Activated T-cell treated with anti-CD3 and anti-CD28 coated beads, Interleukin-2, amount 50 U/mL, for 72 hours (primary cell): ENCODE measurements around the gene SAG. TPM values are rescaled to one million over a fixed set of nuclear protein-coding genes. Genes with fewer than 3 reads are reported as not detected.

Source experiments
- ATAC-seq, 2 donors: fragments of 150-1000 bp; cut with Tn5 transposase; replicated peaks in 1 of 2; 2 replicates each; pipeline ENCODE4 v1.10.0; 2021; ENCODE audit warnings: moderate library complexity in 2 of 2, mild to moderate bottlenecking in 1 of 2
- DNase-seq, 2 donors: peaks; one replicate each; pipeline ENCODE4 v3.0.0; 2021 to 2022; ENCODE audit warnings: mixed read lengths in 1 of 2
- H3K27ac Mint-ChIP-seq: one replicate; pipeline ENCODE4 v1.8.0; 2022; ENCODE audit warnings: mild to moderate bottlenecking, moderate library complexity, mixed read lengths
- H3K27me3 Mint-ChIP-seq: one replicate; pipeline ENCODE4 v1.8.0; 2022; ENCODE audit warnings: low read depth, mixed read lengths
- H3K36me3 Mint-ChIP-seq, 2 donors: one replicate each; pipeline ENCODE4 v1.8.0; 2022; ENCODE audit warnings: mixed read lengths in 2 of 2, mild to moderate bottlenecking in 1 of 2; ENCODE audit not compliant: insufficient read depth in 2 of 2
- H3K4me1 Mint-ChIP-seq: one replicate; pipeline ENCODE4 v1.8.0; 2022; ENCODE audit warnings: low read depth, mixed read lengths
- H3K4me3 Mint-ChIP-seq, 2 donors: one replicate each; pipeline ENCODE4 v1.8.0; 2022; ENCODE audit warnings: mild to moderate bottlenecking in 2 of 2, mixed read lengths in 2 of 2, moderate library complexity in 2 of 2
- H3K9me3 Mint-ChIP-seq, 2 donors: one replicate each; pipeline ENCODE4 v1.8.0; 2022; ENCODE audit warnings: mixed read lengths in 2 of 2
- total RNA-seq, 2 donors: library from RNA; stranded (reverse); gene quantifications; one replicate each; pipeline ENCODE4 v1.2.3, GENCODE V29; 2022

The SAG gene
- total RNA-seq, 2 donors from 2014 or later: 0.02 TPM

GRCh38 chr2:233342301-233342700 is 34.7 kb downstream of the SAG start:
- DNase-seq (no peak), ATAC-seq (no peak)
- Mint-ChIP-seq H3K27me3 (no peaks in the 10 kb centered on the region), H3K36me3 (no peaks in the 10 kb centered on the region), H3K27ac (no peak overlapping the region), H3K4me1 (no peaks in the 10 kb centered on the region), H3K9me3 (peaks cover 0 to 2% of the 10 kb centered on the region in 2 donors), H3K4me3 (no peak overlapping the region)

- DNase-seq (no peak), ATAC-seq (no peak)
- Mint-ChIP-seq H3K27ac (no peak overlapping the region), H3K9me3 (peaks cover 0 to 2% of the 10 kb centered on the region in 2 donors), H3K4me3 (no peak overlapping the region), H3K4me1 (no peaks in the 10 kb centered on the region), H3K36me3 (no peaks in the 10 kb centered on the region), H3K27me3 (no peaks in the 10 kb centered on the region)
Observed at GRCh38 chr2:233343171-233343705, 35.6 kb downstream of the SAG start.

DNA sequence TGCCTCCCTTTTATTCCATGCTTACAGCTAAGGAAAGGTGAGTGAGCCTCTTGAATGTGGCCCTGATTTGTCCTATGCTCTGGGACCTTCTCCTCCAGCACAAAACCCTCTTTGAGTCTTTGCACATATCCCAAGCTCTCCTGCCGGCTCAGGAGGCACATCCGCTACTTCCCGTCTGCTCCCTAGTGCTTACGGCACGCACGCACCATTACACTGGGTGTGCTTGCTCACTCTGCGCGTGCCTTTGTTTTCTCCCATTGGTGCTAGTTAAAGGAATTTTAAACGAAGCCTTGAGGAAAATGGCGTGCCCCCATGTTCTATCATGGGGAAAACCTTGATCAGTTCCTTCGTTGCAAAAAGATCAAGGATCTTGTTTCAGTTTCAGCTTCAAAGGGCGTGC is 38.8 kb downstream of the SAG start:
- no peak overlapping the region for H3K27ac Mint-ChIP-seq
- peaks cover 22% of the 10 kb centered on the region for H3K4me1 Mint-ChIP-seq
- peaks cover 0 to 1% of the 10 kb centered on the region in 2 donors for H3K9me3 Mint-ChIP-seq
- ATAC-seq (no peak), DNase-seq (no peak)
- H3K36me3 Mint-ChIP-seq: no peaks in the 10 kb centered on the region
- no peak overlapping the region for H3K4me3 Mint-ChIP-seq
- H3K27me3 Mint-ChIP-seq: no peaks in the 10 kb centered on the region

DNA sequence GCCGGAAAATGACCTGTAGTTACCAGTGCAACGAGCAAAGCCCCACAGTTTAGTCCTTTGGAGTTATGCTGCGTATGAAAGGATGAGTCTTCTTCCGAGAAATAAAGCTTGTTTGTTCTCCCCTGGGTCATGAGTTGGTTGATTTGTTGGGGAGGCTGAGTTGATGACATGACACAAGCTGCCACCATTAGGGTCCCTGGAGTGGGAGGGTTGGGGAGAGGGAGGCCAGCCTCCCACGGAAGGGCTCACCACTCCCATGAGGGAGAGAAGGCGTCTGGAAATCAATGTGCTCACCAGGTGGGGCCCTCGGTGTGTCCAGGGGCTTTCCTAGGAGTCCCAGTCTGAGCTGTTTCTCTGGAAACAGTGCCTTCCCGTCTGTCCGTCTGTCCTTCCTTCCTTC is 39.3 kb downstream of the SAG start:
- Mint-ChIP-seq H3K27me3 (no peaks in the 10 kb centered on the region), H3K4me1 (peaks cover 23% of the 10 kb centered on the region), H3K27ac (no peak overlapping the region), H3K4me3 (no peak overlapping the region), H3K9me3 (no peaks in the 10 kb centered on the region), H3K36me3 (no peaks in the 10 kb centered on the region)
- ATAC-seq: no peak
- no peak for DNase-seq

GRCh38 chr2:233349005-233349998 is 41.7 kb downstream of the SAG start:
- Mint-ChIP-seq H3K9me3 (no peaks in the 10 kb centered on the region), H3K27me3 (no peaks in the 10 kb centered on the region), H3K36me3 (no peaks in the 10 kb centered on the region), H3K4me3 (no peak overlapping the region), H3K27ac (no peak overlapping the region), H3K4me1 (peaks cover 39% of the 10 kb centered on the region)
- no peak for DNase-seq
- no peak for ATAC-seq

- Mint-ChIP-seq H3K4me1 (peaks cover 46% of the 10 kb centered on the region), H3K27ac (no peak overlapping the region), H3K4me3 (peak overlapping the region; percentile 12 to 36), H3K36me3 (no peaks in the 10 kb centered on the region), H3K9me3 (no peaks in the 10 kb centered on the region), H3K27me3 (no peaks in the 10 kb centered on the region)
- ATAC-seq (peak; percentile 53 to 59), DNase-seq (peak; percentile 24 to 26)
Observed at GRCh38 chr2:233350708-233351107, 43.1 kb downstream of the SAG start.

DNA sequence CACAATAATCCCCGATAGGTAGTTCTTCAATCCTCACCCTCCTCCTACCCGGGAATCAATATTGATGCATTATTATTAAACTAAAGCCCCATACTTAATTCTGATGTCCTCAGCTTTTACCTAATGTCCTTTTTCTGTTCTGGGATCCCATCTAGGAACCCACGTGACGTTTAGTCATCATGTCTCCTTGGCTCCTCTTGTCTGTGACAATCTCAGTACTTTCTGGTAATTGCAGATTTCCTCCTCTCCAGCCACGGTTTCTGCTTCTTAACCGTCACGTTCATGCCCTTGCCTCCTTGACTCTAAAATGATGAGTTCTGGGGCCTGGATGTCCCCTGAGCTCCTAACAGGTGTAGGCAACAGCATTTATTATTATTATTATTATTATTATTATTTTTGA is 43.8 kb downstream of the SAG start:
- DNase-seq: no peak
- no peak for ATAC-seq
- peaks cover 53% of the 10 kb centered on the region for H3K4me1 Mint-ChIP-seq
- no peaks in the 10 kb centered on the region for H3K27me3 Mint-ChIP-seq
- no peak overlapping the region for H3K27ac Mint-ChIP-seq
- no peak overlapping the region for H3K4me3 Mint-ChIP-seq
- peaks cover 0 to 2% of the 10 kb centered on the region in 2 donors for H3K36me3 Mint-ChIP-seq
- H3K9me3 Mint-ChIP-seq: no peaks in the 10 kb centered on the region

DNA sequence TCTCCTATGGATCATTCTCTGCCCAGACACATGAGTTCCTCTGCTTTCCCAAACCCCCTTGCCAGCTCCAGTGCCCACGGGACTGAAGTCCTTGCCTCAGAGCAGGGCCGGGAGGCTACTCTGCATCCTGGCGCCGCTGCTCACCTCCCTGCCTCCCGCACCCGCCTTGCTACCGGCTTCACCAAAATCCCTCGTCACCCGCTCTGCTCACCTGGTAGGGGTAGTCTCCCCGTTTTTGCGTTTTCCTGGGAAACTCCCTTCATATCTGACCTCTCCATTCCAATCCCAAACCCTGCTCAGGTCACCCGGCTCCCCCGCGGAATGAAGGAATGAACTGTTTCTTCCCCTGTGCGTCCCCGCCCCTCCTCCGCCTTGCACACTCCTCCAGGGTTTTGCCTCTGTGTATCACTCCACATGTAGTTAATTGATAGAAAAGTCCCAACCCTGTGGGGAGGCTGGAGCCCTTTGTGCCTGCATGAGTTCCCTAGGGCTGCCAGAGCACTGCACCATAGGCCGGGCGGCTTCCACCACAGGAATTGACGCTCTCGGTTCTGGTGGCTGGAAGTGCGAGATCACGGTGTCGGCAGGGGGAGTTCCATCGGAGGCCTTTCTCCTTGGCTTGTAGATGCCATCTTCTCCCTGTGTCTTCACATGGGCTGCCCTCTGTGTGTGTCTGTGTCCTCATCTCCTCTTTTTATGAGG is 44.7 kb downstream of the SAG start:
- no peak overlapping the region for H3K27ac Mint-ChIP-seq
- H3K9me3 Mint-ChIP-seq: no peaks in the 10 kb centered on the region
- peaks cover 62% of the 10 kb centered on the region for H3K4me1 Mint-ChIP-seq
- H3K27me3 Mint-ChIP-seq: no peaks in the 10 kb centered on the region
- DNase-seq (no peak), ATAC-seq (no peak)
- H3K36me3 Mint-ChIP-seq: peaks cover 0 to 2% of the 10 kb centered on the region in 2 donors
- H3K4me3 Mint-ChIP-seq: no peak overlapping the region

DNA sequence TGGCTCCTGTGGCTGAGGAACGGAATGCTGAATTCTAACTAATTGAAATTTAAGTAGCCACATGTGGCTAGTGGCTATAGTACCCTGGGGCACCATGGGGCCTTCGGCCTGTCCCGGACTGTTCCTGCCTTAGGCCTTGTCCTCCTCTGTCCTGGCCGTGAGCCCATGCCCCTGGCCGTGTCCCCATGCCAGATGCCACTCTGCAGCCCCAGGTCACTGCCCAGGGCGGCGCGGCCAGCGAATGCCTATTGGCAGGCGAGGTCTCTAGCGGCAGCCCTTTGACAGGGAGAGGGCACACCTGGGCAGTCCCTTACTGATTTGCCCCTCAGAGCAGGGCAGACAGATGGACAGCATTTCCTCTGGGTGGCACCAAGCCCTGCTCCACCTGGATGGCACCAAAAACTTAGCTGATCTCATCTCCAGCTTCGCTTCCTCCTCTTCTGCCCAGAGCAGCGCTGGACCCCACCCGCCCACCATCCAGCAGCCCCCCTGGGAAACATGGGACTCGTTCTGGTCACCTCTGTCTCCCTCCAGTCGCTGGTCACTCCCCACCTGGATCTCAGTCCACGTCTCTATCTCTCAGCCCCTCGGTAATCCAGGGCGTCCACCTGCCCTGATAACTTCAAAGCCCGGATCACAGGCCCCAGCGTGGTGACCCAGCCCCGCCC is 45.6 kb downstream of the SAG start:
- Mint-ChIP-seq H3K4me1 (peaks cover 71% of the 10 kb centered on the region), H3K36me3 (peaks cover 3 to 4% of the 10 kb centered on the region in 2 donors), H3K27ac (no peak overlapping the region), H3K27me3 (no peaks in the 10 kb centered on the region), H3K4me3 (peak overlapping the region; percentile 80 to 92), H3K9me3 (no peaks in the 10 kb centered on the region)
- ATAC-seq (no peak), DNase-seq (no peak)

- peak within 1 kb of the TSS; percentile 80 to 92 for H3K4me3 Mint-ChIP-seq
- H3K9me3 Mint-ChIP-seq: no peaks in the 10 kb centered on the region
- DNase-seq (peak; percentile 69 to 79), ATAC-seq (peak; percentile 75 to 79)
- peak within 1 kb of the TSS; percentile 94 for H3K27ac Mint-ChIP-seq
- peaks cover 78% of the 10 kb centered on the region for H3K4me1 Mint-ChIP-seq
- H3K36me3 Mint-ChIP-seq: peaks cover 3 to 4% of the 10 kb centered on the region in 2 donors
- H3K27me3 Mint-ChIP-seq: no peaks in the 10 kb centered on the region
Observed at GRCh38 chr2:233353769-233354499, 46.3 kb downstream of the SAG start, which contains the start of gene DGKD. TSS of gene DGKD (plus strand) at chr2:233354494. CDS start at chr2:233354519, 25 bp downstream.

- H3K4me1 Mint-ChIP-seq: peaks cover 78% of the 10 kb centered on the region
- peaks cover 3 to 4% of the 10 kb centered on the region in 2 donors for H3K36me3 Mint-ChIP-seq
- H3K4me3 Mint-ChIP-seq: peak overlapping the region in 1 of 2 donors; percentile 43
- no peak overlapping the region for H3K27ac Mint-ChIP-seq
- DNase-seq (no peak), ATAC-seq (peak; percentile 30 to 31)
- H3K27me3 Mint-ChIP-seq: no peaks in the 10 kb centered on the region
- H3K9me3 Mint-ChIP-seq: no peaks in the 10 kb centered on the region
Observed at GRCh38 chr2:233354500-233354924, 46.9 kb downstream of the SAG start.

- Mint-ChIP-seq H3K36me3 (peaks cover 3 to 4% of the 10 kb centered on the region in 2 donors), H3K4me3 (peak overlapping the region; percentile 75 to 89), H3K27ac (peak overlapping the region; percentile 47), H3K4me1 (peaks cover 78% of the 10 kb centered on the region), H3K9me3 (no peaks in the 10 kb centered on the region), H3K27me3 (no peaks in the 10 kb centered on the region)
- DNase-seq (peak; percentile 18), ATAC-seq (no peak)
Observed at GRCh38 chr2:233354971-233355574, 47.5 kb downstream of the SAG start.
